HS-27A (cell line): ENCODE data around the gene PPM1L.
A peak's percentile ranks its signal among the peaks of the same experiment; 100 is the strongest.
"Not testable (repeated sequence)": the region's sequence is repeated elsewhere in the genome, so short reads cannot be mapped to it uniquely, and the experiment has no call there.

Experiments used
- DNase-seq: peaks from one replicate; pipeline ENCODE4 v3.0.0-alpha.2; 2012; ENCODE audit warnings: low read depth, missing footprints

The PPM1L gene

GRCh38 chr3:160755776-160756304 lies at the start of gene PPM1L:
PPM1L (plus strand) TSS chr3:160756231.
- DNase-seq, result peak; percentile 3

GRCh38 chr3:160707187-160707794 lies 48.7 kb upstream of the PPM1L start:
- DNase-seq, result no peak

- DNase-seq, result no peak
Measured at GRCh38 chr3:160709477-160710182, 46.4 kb upstream of the PPM1L start.

- not testable (repeated sequence) for DNase-seq
Measured at GRCh38 chr3:160713144-160713543, 42.9 kb upstream of the PPM1L start.

- DNase-seq, result no peak
Measured at GRCh38 chr3:160719710-160720109, 36.3 kb upstream of the PPM1L start.

GRCh38 chr3:160720123-160720746 lies 35.8 kb upstream of the PPM1L start:
- DNase-seq, result no peak

- no peak for DNase-seq
Measured at GRCh38 chr3:160722331-160722730, 33.7 kb upstream of the PPM1L start.

GRCh38 chr3:160725338-160725737 lies 30.7 kb upstream of the PPM1L start:
- DNase-seq, result no peak

- DNase-seq, result no peak
Measured at GRCh38 chr3:160735826-160736225, 20.2 kb upstream of the PPM1L start.

GRCh38 chr3:160738048-160738447 lies 18.0 kb upstream of the PPM1L start:
- no peak for DNase-seq

- DNase-seq, result no peak
Measured at GRCh38 chr3:160739079-160739478, 17.0 kb upstream of the PPM1L start.

- no peak for DNase-seq
Measured at GRCh38 chr3:160746976-160747375, 9.1 kb upstream of the PPM1L start.

GRCh38 chr3:160747422-160747821 lies 8.6 kb upstream of the PPM1L start:
- DNase-seq, result no peak

- DNase-seq, result no peak
Measured at GRCh38 chr3:160748231-160748630, 7.8 kb upstream of the PPM1L start.

GRCh38 chr3:160748787-160749186 lies 7.2 kb upstream of the PPM1L start:
- no peak for DNase-seq

- DNase-seq, result no peak
Measured at GRCh38 chr3:160753953-160754352, 2.1 kb upstream of the PPM1L start.

GRCh38 chr3:160754371-160754854 lies 1.6 kb upstream of the PPM1L start:
- DNase-seq, result peak; percentile 2

GRCh38 chr3:160754855-160755747 lies 930 bp upstream of the PPM1L start:
- DNase-seq, result peak; percentile 78

- no peak for DNase-seq
Measured at GRCh38 chr3:160757233-160758106, 1.4 kb downstream of the PPM1L start.

GRCh38 chr3:160758929-160759577 lies 3.0 kb downstream of the PPM1L start:
- DNase-seq, result no peak
